Measurements from ENCODE around the gene SUPT3H. TPM values are rescaled to one million over a fixed set of nuclear protein-coding genes. Genes with fewer than 3 reads are reported as not detected.

The SUPT3H gene
- total RNA-seq, 4 donors from 2014 or later = 1.6 to 5.6 (median 3.8) TPM

- WGBS, 2 donors = 65 to 69% methylated on average over 1 of the region's 1 CpG
- TF ChIP-seq CTCF (IDR thresholded peaks at IDR 0.05) = no peak
Observed at GRCh38 chr6:45195137-45195536, 182.6 kb downstream of the SUPT3H start.

GRCh38 chr6:45192556-45192955, 185.2 kb downstream of the SUPT3H start:
- 79% methylated on average over 2 of the region's 2 CpGs for WGBS, 2 donors
- DNase-seq (ENCODE audit: low spot score in 2 of 2) = no peak
- intact Hi-C loops (cut with DNase I; ENCODE audit: low total_unique reads) = no loop called here
- no peak for TF ChIP-seq POLR2A (IDR thresholded peaks at IDR 0.05)
- TF ChIP-seq CTCF (IDR thresholded peaks at IDR 0.05) = no peak
- H3K4me3 ChIP-seq (ENCODE audit: low read depth, poor library complexity, severe bottlenecking) = no peak overlapping the region

More at GRCh38 chr6:45195137-45195536, 182.6 kb downstream of the SUPT3H start:
- intact Hi-C loops (cut with DNase I; ENCODE audit: low total_unique reads) = no loop called here
- no peak for DNase-seq (ENCODE audit: low spot score in 2 of 2)
- no peak overlapping the region for H3K4me3 ChIP-seq (ENCODE audit: low read depth, poor library complexity, severe bottlenecking)

- H3K4me3 ChIP-seq (ENCODE audit: low read depth, poor library complexity, severe bottlenecking) = no peak overlapping the region
- DNase-seq (ENCODE audit: low spot score in 2 of 2) = no peak
- TF ChIP-seq CTCF (IDR thresholded peaks at IDR 0.05) = no peak
- no peak for TF ChIP-seq POLR2A (IDR thresholded peaks at IDR 0.05)
- 91% methylated on average over 4 of the region's 4 CpGs for WGBS, 2 donors
- intact Hi-C loops (cut with DNase I; ENCODE audit: low total_unique reads) = no loop called here
Observed at GRCh38 chr6:45191414-45191813, 186.3 kb downstream of the SUPT3H start.

GRCh38 chr6:45187836-45188235, 189.9 kb downstream of the SUPT3H start:
- intact Hi-C loops (cut with DNase I; ENCODE audit: low total_unique reads) = no loop called here
- no peak overlapping the region for H3K4me3 ChIP-seq (ENCODE audit: low read depth, poor library complexity, severe bottlenecking)
- no peak for DNase-seq (ENCODE audit: low spot score in 2 of 2)
- WGBS, 2 donors = 97 to 100% methylated on average over 2 of the region's 2 CpGs
- TF ChIP-seq CTCF (IDR thresholded peaks at IDR 0.05) = no peak
- TF ChIP-seq POLR2A (IDR thresholded peaks at IDR 0.05) = no peak

- intact Hi-C loops (cut with DNase I; ENCODE audit: low total_unique reads) = no loop called here
- TF ChIP-seq POLR2A (IDR thresholded peaks at IDR 0.05) (no peak), CTCF (IDR thresholded peaks at IDR 0.05) (no peak)
- no peak for DNase-seq (ENCODE audit: low spot score in 2 of 2)
- WGBS, 2 donors = 86 to 88% methylated on average over 2 of the region's 2 CpGs
- H3K4me3 ChIP-seq (ENCODE audit: low read depth, poor library complexity, severe bottlenecking) = no peak overlapping the region
Observed at GRCh38 chr6:45185403-45186251, 192.1 kb downstream of the SUPT3H start.

All from lower leg skin (tissue), 4 donors.